ENCODE results near the gene PDZRN4.

GRCh38 chr12:41184864-41185263, 3.3 kb upstream of the PDZRN4 start:
- TF ChIP-seq POLR2A (IDR thresholded peaks at IDR 0.05) (no peak), CTCF (IDR thresholded peaks at IDR 0.05) (no peak)

All from ovary (tissue), 3 donors.